ENCODE measurements around the gene NTPCR.
"Not testable (repeated sequence)": the region's sequence is repeated elsewhere in the genome, so short reads cannot be mapped to it uniquely, and the experiment has no call there.

Gene NTPCR

DNA sequence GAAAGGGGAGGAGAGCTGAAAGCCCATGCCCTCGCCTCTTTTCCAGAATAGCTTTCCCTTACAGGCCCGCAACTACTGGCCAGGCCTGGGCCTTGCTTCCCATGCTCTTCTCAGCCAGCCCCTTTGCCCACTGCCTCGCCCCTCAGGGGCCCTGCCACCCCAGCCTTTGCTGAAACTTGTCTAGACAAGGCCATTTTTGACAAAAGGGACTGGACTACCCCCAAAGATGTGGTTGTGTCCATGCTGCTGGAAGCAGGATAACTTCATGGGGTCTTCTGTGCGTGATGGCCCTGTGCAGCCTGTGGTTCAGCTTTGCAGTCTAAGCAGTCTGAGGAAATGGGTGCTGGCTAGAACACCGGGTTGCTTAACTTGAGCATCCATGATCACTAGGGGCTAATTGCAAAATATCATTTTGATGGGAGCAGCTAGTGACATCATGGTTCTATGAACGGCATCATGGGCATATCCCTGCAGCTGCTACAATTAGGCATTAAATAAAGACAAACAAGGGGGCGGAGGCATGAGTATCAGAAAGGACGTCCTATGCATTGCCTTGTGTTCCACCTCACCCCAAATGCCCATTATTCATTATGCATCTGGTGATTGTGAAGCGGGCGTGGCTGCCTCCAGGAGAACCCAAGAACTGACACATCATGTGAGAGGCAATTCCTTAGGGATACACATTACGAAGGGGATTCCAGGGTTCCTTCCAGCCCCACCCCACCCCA is 36.8 kb downstream of the NTPCR start:
- DNase-seq, result no peak

DNA sequence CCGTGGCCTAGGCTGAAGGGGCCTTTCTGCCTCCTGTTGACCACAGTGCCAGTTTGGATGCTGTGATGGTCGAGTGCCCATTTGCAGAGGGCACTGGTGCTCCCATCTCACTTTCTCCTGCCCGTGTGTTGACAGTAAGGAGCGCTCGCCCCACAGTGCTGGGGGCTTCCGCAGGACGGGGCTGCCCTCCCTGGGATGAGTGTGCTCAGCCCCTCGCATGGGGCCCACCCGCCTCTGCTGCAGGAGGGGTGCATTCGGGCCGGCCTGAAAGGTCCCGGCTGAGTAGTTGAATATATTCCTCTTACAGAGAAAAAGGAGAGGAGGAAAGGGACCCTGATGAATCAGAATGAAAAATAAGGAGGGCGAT is 37.3 kb downstream of the NTPCR start:
- DNase-seq, result no peak

DNA sequence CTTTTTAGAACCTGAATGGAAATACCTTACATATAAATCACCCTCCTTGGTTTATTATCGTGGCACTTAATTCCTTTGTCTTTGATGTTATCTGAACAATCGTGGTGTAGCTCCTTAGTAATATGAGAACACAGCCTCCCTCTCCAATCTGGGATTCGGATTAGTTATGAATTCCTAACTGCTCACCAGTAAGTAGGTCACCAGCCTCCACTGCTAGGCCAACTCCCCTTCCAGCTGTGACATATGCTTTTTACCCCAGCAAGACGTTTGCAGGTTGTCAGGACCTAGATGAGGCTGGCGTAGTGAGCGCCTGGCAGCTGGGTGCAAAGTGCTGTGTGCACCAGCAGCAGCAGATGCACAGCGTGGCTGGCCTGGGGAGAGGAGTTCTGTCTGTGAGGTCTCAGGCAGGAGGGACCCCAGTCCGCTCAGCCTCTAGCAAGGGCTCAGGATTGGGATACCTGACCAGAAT is 38.2 kb downstream of the NTPCR start:
- no peak for DNase-seq

DNA sequence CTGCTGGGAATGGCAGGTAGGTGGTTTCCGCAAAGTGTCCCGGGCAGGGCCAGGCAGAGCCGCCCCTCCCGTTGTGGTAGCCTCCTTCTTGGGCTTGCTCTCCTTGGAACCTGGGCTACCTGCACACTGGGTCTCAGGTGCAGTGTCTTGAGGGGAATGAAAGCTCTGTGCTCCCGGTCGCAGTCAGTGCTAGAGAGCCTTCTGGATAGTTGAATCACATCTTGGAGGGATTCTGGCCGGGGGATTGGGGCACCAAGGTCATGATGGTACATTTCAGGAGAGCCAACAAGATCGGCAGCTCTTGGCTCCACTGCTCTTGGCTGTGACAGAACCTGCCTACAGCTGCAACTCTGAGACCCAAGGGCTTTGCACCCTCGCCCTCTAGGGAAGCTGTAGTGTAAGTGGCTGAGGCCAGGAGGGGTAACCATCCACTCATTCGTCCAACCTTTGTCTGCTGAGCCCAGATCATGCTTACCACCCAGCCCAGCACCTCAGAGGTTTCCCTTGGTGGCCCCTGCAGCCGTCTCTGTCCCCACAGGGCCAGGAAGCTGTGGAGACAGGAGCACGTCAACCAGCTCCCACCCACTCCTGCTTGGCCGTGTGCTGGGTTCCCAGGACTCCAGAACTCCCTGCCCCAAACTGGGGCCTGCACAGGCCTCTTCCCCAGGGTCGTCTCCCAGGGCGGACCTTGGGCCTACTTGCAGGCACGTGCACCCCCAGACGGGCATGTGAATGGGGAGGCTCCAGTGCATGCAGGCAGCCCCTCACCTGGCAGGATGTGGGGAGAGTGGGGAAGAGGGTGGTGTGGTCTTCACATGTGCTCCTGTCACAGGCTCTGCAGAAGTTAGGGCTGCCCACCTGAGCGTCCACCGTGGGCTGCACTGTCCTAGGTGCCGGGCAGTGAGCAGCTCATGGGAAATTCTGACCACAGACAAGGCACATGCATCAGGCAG is 40.0 kb downstream of the NTPCR start:
- no peak for DNase-seq

DNA sequence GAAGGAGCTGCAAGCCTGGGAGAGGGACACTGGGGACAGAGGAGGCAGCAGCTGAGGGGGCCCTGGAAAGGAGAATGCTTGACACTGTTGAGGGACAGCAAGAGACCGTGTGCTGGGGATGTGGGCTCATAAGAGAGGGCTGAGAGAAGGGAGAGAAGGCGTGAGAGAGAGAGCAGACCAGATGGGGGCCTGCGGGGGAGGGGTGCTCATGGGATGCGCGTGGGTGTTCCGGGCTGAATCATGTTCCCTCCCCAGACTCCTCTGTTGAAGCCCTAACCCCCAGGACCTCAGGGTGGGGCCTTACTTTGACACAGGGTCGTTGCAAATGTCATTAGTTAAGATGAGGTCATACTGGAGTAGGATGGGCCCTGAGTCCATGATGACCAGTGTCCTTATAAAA is 40.8 kb downstream of the NTPCR start:
- DNase-seq, result no peak

DNA sequence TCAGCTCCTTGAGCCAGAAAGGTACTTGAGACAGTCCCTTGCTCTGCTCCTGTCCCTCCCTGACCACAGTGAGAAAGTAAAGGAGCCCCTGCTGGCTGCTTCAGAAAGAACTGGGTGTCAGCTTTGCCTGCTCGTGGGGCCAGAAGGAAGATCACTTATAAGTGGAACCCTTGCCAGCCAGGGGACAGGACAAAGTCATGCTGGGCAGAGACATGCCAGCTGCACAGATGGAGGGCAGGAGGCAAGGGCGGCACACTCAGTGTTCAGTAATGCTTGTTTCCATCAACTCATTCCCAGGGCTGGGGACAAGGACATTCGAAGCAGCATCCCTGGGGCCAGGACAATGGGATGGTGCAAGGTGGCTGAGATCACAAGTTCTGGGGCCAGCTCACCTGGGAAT is 41.8 kb downstream of the NTPCR start:
- no peak for DNase-seq

DNA sequence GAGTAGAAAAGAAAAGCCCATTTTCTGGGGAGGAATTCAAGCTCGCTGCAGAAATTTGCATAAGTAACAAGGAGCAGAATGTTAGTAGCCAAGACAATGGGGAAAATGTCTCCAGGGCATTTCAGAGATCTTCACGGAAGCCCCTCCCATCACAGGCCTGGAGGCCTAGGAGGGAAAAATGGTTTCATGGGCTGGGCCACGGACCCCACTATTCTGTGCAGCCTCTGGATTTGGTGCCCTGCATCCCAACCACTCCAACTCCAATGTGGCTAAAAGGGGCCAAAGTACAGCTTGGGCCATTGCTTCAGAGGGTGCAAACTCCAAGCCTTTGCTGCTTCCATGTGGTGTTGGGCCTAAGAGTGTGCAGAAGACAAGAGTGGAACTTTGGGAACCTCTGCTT is 43.1 kb downstream of the NTPCR start:
- no peak for DNase-seq

DNA sequence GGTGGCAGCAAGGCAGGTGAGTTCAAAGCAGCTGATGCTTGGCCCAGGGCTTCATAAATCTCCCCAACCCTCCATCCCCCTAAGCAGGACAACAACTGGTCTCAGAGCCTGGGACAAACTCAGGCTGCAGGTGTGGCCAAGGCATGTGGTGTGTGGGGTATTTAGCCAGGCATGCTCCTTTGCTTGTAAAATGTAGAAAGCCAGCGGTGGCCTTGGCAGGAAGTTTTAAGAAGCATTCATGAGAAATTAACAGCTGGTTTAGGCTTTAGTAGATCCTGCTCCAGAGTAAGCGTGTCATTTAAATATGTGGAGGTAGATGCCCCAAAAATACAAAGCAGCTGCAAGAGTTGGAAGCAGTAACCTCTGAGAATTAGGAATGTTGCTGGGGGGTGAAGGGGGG is 44.8 kb downstream of the NTPCR start:
- DNase-seq, result no peak

DNA sequence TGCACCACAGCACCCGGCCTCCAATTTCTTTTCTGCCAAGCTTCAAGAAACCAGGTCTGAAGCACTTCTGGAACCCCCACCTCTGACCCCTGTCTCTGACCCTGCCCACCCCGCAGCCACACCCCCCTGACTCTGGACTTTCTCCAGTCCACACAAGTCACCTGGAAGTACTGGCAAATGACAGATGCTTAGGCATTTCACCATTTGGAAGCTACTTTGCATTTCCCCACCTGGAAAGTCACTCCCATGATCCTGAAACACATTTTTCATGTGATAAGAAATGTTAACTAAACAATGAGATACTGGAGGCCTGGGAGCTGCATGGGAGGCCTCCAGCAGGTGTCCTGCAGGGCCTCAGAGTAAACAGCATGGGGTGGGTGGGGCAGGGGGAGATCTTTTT is 45.7 kb downstream of the NTPCR start:
- DNase-seq, result no peak

DNA sequence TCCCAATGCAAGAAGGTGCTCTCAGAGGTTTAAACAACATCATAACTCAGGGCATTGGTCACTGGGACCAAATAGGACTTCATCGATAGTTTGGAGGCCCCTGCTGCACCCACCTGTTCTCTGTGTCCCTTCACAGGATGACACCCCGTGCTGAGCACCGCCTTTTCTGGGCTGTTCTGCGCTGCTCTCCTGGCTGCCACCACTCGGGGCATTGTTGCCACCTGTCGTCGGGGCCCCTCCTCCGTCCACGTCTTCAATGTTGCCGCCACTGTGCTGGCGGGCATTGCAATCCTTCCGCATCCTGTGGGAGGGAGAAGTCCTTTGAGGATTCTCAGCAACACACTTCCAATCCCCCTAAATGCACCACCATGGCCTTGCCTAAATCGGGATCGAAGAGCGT is 47.7 kb downstream of the NTPCR start:
- no peak for DNase-seq

DNA sequence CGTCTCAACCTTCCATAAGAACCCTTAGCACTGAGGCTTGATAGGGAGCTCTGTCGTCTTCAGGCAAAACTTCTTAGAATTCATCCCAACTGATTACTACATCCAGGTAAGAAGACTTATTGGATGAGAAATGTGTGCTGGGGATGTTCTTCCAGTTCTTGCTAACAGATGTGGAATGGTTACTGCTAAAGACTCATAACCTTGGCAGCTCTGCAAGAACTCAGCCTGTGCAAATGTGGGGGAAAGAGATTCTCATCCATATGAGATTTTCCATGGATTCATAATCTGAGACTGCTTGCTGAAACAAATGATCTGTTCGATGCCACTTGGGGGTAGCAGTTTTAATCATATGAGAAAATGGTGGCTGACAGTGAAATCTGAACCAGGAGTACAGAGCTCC is 48.2 kb downstream of the NTPCR start:
- no peak for DNase-seq

DNA sequence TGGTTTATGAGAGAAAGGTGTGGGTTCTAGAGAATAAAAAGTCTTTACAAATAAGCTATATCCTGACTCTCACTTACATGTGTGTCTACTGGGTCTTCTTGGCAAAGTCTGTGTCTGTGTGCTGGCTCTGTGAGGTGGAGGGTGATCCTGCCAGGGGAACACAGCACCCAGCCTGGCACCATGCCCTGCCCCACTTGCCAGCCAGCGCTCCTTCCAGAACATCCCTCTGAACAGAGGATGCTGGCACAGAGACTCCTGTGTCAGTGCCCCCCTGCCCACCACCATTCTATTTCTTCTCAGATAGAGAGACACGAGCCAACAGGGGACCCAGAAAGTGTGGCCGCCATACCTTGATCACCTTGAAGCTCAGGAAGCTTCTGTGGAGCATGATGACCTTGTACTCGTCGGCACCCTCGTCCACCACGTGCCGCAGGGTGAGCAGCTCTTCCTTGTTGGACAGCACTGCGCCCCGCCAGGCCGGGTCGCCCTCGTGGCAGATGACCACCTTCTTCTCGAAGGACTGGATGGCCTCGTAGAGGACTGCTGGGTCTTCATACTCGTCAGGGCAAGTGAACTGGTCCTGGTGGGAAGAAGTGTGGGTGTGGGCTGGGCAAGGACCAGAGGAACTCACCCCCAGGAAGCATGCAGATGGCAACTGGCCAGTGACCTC is 49.7 kb downstream of the NTPCR start:
- DNase-seq, result no peak

DNA sequence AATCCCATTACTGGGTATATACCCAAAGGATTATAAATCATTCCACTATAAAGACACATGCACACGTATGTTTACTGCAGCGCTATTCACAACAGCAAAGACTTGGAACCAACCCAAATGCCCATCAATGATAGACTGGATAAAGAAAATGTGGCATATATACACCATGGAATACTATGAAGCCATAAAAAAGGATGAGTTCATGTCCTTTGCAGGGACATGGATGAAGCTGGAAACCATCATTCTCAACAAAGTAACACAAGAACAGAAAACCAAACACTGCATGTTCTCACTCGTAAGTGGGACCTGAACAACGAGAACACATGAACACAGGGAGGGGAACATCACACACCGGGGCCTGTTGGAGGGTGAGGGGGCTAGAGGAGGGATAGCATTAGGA is 53.2 kb downstream of the NTPCR start:
- DNase-seq, result not testable (repeated sequence)

DNA sequence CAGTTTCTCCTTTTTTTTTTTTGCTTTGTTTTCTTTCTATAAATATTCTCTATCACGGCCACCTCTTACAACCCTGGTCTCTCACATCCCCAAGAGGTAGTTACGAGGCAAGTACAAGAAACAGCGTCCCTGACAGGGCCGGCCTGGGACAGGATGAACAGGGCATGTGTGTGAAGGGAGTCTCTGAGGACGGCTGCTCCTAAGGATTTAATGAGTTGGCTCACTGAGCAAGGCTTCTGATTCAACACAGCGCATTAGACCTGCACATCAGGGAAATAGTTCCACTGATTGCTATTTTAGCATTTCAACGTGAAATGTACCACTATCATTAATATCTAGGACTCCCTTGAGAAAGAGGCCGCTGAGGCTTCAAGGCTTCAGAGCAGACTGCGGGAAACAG is 54.0 kb downstream of the NTPCR start:
- no peak for DNase-seq

DNA sequence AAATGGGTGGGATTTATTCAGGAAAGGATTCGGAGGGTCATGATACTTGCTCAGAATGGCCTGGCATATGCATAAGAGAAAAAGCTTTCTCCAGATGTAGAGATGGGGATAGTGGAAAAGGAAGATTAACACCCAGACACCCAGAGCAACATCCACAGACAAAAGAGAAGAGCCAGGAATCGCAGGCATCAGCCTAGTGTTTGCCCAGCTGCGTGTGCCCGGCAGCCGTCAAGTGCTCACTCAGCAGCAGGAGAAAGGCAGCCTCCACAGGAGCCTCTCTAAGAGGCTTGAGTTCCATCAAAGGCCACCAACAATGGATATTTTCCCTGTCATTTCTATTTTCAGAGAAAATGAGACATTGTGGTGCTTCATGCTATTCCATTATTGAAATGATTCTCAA is 54.7 kb downstream of the NTPCR start:
- DNase-seq, result no peak

DNA sequence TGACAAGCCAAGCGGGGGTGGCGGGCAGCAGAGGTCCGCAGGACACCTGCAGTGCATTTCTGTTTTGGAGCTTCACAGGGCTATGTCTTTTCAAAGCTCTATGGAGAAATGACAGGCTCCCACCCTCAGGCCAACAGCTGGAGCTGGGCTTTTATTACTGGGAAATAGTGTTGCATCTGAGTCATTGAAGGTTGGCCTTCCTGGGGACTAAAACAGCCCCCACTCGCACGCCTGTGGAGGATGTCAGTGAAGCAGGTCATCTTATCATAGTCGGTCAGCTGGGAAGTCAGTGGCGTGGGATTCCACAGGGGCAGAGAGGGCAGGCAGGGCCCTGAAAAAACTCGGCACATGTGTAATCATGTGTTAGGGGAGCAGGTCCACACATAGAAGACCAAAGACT is 55.3 kb downstream of the NTPCR start:
- no peak for DNase-seq

DNA sequence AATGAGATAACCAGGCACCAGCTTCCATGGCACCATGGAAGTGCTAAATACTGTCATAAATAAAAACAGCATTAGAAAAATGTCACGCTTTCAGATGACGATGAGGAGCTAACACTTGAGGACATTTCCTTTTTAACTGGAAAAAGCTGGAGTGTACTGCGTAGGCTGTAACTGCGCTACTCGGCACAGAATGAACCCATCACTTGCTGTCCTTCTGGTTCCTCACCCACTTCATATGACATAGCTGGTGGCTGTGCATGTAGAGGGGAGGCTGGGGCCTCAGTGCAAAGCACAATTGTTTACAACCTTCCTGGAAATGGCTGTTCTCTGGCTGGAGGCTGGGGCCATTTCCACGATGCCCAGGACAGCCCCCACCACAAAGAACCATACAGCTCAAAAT is 55.7 kb downstream of the NTPCR start:
- DNase-seq, result no peak

DNA sequence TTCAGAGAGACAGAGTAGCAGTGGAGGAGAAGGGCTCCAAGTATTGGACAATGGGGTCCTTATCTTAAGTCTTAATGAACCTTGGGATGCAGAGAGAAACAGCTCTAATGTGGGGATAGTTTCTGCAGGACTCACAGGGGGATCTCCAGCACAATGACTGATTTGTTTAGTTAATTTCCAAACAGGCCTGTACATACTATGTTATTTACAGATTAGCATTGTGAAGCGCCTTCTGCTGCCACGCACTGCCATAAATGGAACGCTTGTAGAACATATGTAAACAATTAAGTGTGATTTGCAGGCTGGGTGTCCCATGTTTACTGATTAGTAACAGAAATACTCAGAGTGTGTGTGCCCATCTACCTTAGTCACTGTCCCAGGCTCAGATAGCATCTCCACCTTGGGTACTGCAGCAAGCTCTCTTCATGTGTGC is 56.1 kb downstream of the NTPCR start:
- peak; percentile 55 for DNase-seq

DNA sequence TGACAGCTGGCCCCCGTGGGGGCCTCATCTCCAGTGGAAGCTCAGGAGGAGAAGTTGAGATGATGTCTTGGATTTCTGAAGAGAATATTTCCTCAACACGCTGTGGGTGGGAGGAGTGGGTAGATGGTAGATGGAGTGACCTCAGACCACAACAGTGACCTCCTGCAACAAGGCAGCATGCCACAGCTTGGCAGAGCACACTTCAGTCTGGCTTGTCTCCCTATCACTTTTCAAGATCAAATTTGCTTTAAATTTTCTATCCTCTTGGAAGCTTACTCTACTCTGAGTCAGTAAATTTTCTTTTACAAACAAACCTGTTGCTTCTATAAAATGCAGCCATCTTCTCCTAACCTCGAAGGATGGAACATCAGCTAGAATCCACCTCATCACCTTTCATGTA is 59.7 kb downstream of the NTPCR start:
- no peak for DNase-seq

DNA sequence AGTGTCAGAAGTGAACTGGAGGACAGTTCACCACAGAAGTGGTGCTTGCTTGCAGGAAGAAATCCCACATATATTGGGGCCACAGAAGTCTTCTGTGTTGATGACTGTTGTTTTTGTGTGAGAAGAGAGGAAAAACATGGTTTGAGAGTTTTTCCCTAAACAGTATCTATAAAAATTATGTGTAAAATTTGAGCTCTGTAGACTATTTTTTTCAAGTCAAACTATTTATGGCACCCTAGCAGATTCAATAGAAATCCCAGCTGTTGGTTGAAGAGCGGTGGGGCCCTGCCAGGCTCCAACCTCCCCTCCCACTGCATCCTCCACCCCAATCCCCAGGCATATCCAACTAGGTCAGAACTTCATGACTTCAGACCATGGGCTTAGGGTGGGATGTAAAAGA is 61.6 kb downstream of the NTPCR start:
- DNase-seq, result no peak

DNA sequence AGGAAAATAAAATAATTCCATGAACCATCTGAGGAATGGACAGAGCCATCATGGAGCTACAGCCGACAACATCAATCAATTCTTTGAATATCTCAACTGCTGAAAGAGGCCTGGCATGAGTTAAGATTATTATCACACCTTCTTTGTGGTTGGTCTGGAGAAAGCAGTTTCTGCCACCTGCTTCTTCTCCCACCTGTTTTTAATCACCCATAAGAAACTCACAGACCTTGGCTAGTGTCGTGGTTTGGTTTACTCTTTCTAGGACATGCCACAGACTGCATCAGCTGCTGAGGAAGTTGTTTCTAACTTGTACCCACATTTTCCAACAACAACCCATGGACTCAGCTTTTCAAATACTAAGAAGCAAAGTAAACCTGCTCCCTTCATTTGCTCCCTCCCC is 65.6 kb downstream of the NTPCR start:
- no peak for DNase-seq

DNA sequence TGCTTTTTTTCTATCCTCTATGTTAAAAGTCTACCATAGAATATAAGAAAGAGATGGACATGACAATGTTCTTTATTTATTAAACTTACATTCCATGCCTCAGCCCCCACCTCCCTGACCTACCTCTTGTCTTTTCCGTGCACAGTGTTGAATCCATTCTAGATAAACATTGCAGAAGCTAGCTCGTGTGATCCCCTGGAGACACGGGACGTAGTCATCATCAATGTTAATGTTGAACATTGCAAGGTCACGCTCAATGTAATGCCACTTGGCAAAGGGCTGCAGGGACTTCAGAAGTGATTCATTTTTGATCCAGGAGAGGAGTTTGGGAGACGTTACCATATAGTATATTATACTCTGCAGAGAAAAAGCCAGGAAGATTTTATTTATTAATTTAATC is 66.4 kb downstream of the NTPCR start:
- no peak for DNase-seq

DNA sequence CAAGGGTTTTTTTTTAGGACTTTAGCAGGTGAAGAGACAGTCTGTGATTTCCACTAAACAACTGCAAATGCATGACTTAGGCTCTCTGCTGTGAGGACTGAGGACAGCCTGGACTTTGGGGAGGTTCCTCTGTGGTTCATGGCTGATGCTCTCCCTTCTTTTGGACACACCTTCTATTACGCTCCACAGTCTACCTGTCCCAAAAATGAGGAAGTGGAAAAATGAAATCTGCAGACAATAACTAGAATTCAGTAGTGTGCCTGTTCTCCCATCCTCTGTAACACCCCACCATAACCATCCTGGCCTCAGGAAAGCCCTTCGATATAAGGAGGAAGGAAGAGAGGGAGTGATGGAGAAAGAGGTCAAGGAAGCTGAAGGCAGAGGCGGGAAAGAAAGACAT is 68.7 kb downstream of the NTPCR start:
- DNase-seq, result no peak

All from NCI-H1048 (cell line).